Loucy (cell line): ENCODE results near the gene GAGE13.

Experiments used
- H2AFZ ChIP-seq: fragments of 200-600 bp; sonication (generic); 2 replicates; pipeline ENCODE4 v1.6.0; 2016; ENCODE audit warnings: antibody characterized with exemption, mild to moderate bottlenecking, low read length, moderate library complexity
- H3F3A ChIP-seq: fragments of 200-600 bp; 2 replicates; pipeline ENCODE4 v1.6.0; 2016; ENCODE audit warnings: antibody characterized with exemption, low read depth, mild to moderate bottlenecking
- H3K27me3 ChIP-seq: fragments of 200-600 bp; sonication (generic); 2 replicates; pipeline ENCODE4 v1.6.1; 2014; ENCODE audit warnings: low read length, mild to moderate bottlenecking; ENCODE audit not compliant: insufficient read depth, poor library complexity, severe bottlenecking
- H3K36me3 ChIP-seq: fragments of 200-600 bp; sonication (generic); 2 replicates; pipeline ENCODE4 v1.6.1; 2016; ENCODE audit warnings: low read length; ENCODE audit not compliant: insufficient read depth
- H3K4me1 ChIP-seq: fragments of 200-600 bp; sonication (generic); 2 replicates; pipeline ENCODE4 v1.5.1; 2014; ENCODE audit warnings: low read length, mild to moderate bottlenecking; ENCODE audit not compliant: insufficient read depth, poor library complexity, severe bottlenecking
- H3K4me2 ChIP-seq: fragments of 200-600 bp; sonication (generic); 2 replicates; pipeline ENCODE4 v1.6.0; 2014; ENCODE audit warnings: antibody characterized with exemption, low read length, low read depth, mild to moderate bottlenecking; ENCODE audit not compliant: poor library complexity, severe bottlenecking
- H3K4me3 ChIP-seq: fragments of 200-600 bp; sonication (generic); 2 replicates; pipeline ENCODE4 v1.5.1; 2014; ENCODE audit warnings: low read length, mild to moderate bottlenecking, mixed read lengths; ENCODE audit not compliant: poor library complexity, severe bottlenecking
- H3K79me2 ChIP-seq: fragments of 200-600 bp; sonication (generic); 2 replicates; pipeline ENCODE4 v1.6.1; 2014; ENCODE audit warnings: low read length; ENCODE audit not compliant: insufficient read depth
- H3K9ac ChIP-seq: fragments of 200-600 bp; sonication (generic); 2 replicates; pipeline ENCODE4 v1.6.0; 2014; ENCODE audit warnings: mild to moderate bottlenecking, low read depth, low read length, moderate library complexity; ENCODE audit not compliant: poor library complexity, severe bottlenecking
- H3K9me2 ChIP-seq: fragments of 200-600 bp; sonication (generic); replicated peaks from 2 replicates; pipeline ENCODE4 v1.6.1; 2016; ENCODE audit warnings: low read depth, low read length, mixed read lengths
- H3K9me3 ChIP-seq: fragments of 200-600 bp; sonication (generic); 2 replicates; pipeline ENCODE4 v1.6.1; 2014; ENCODE audit warnings: mild to moderate bottlenecking, antibody characterized with exemption, low read length, low read depth; ENCODE audit not compliant: insufficient read depth
- H4K20me1 ChIP-seq: fragments of 200-600 bp; sonication (generic); 2 replicates; pipeline ENCODE4 v1.6.0; 2014; ENCODE audit warnings: antibody characterized with exemption, low read length, mild to moderate bottlenecking; ENCODE audit not compliant: insufficient read depth, poor library complexity, severe bottlenecking
- CTCF ChIP-seq: fragments of 200-600 bp; sonication (generic); conservative IDR thresholded peaks from 2 replicates; pipeline ENCODE4 v1.5.1; 2014; ENCODE audit warnings: mild to moderate bottlenecking, antibody characterized with exemption, low read length
- EZH2phosphoT487 ChIP-seq: fragments of 200-600 bp; IDR thresholded peaks from 2 replicates; pipeline ENCODE4 v1.6.1; 2018; ENCODE audit warnings: antibody characterized with exemption, mild to moderate bottlenecking, moderate library complexity, borderline replicate concordance

GAGE13 gene

GRCh38 chrX:49286581-49286980, 44.8 kb upstream of the GAGE13 start:
- no peak overlapping the region for H3K4me3 ChIP-seq
- H3K9ac ChIP-seq: no peak overlapping the region
- no peak overlapping the region for H3K4me2 ChIP-seq
- H3K9me3 ChIP-seq: no peaks in the 10 kb centered on the region
- no peaks in the 10 kb centered on the region for H3K9me2 ChIP-seq
- H3F3A ChIP-seq: no peaks in the 10 kb centered on the region
- H3K4me1 ChIP-seq: no peaks in the 10 kb centered on the region
- no peaks in the 10 kb centered on the region for H3K36me3 ChIP-seq
- TF ChIP-seq EZH2phosphoT487: no peak
- TF ChIP-seq CTCF: no peak
- H3K27me3 ChIP-seq: no peaks in the 10 kb centered on the region
- H4K20me1 ChIP-seq: no peaks in the 10 kb centered on the region
- no peak overlapping the region for H2AFZ ChIP-seq
- no peaks in the 10 kb centered on the region for H3K79me2 ChIP-seq

- Histone ChIP-seq H3K9me3 (no peaks in the 10 kb centered on the region), H3K27me3 (no peaks in the 10 kb centered on the region)
- TF ChIP-seq EZH2phosphoT487 (no peak), CTCF (no peak)
Observed at GRCh38 chrX:49287665-49288064, 43.7 kb upstream of the GAGE13 start.

GRCh38 chrX:49290215-49290614, 41.2 kb upstream of the GAGE13 start:
- H3K4me3 ChIP-seq: no peak overlapping the region
- no peaks in the 10 kb centered on the region for H3K9me3 ChIP-seq
- no peaks in the 10 kb centered on the region for H3K36me3 ChIP-seq
- no peak overlapping the region for H3K9ac ChIP-seq
- H4K20me1 ChIP-seq: no peaks in the 10 kb centered on the region
- TF ChIP-seq EZH2phosphoT487 (no peak), CTCF (no peak)
- H3K9me2 ChIP-seq: no peaks in the 10 kb centered on the region
- no peaks in the 10 kb centered on the region for H3K27me3 ChIP-seq
- H3K4me2 ChIP-seq: no peak overlapping the region
- H3K79me2 ChIP-seq: no peaks in the 10 kb centered on the region
- H3F3A ChIP-seq: no peaks in the 10 kb centered on the region
- no peaks in the 10 kb centered on the region for H3K4me1 ChIP-seq
- no peak overlapping the region for H2AFZ ChIP-seq

More at GRCh38 chrX:49287665-49288064, 43.7 kb upstream of the GAGE13 start:
- Histone ChIP-seq H4K20me1 (no peaks in the 10 kb centered on the region), H3K79me2 (no peaks in the 10 kb centered on the region), H2AFZ (no peak overlapping the region), H3K4me2 (no peak overlapping the region), H3K4me1 (no peaks in the 10 kb centered on the region), H3K9ac (no peak overlapping the region), H3K36me3 (no peaks in the 10 kb centered on the region), H3K9me2 (no peaks in the 10 kb centered on the region), H3K4me3 (no peak overlapping the region), H3F3A (no peaks in the 10 kb centered on the region)
